H9 (cell line): Measurements from ENCODE around the gene UCHL1. TPM values are rescaled to one million over a fixed set of nuclear protein-coding genes. Genes with fewer than 3 reads are reported as not detected.

Experiments
- DNase-seq: peaks from one replicate; pipeline ENCODE4 v3.0.0-alpha.2; 2017
- H2AFZ ChIP-seq: one replicate; pipeline ENCODE4 v1.6.1; 2013; ENCODE audit warnings: mild to moderate bottlenecking, low read length, control low read depth, moderate library complexity
- H2AK5ac ChIP-seq: 2 replicates; pipeline ENCODE4 v1.6.1; 2013; ENCODE audit warnings: low read length, control low read depth, mixed read lengths; ENCODE audit not compliant: insufficient read length
- H2BK120ac ChIP-seq: one replicate; pipeline ENCODE4 v1.6.1; 2013; ENCODE audit warnings: low read depth, mild to moderate bottlenecking, low read length, control low read depth, inconsistent platforms; ENCODE audit not compliant: poor library complexity, severe bottlenecking
- H2BK12ac ChIP-seq: 2 replicates; pipeline ENCODE4 v1.6.1; 2013; ENCODE audit warnings: low read length, control low read depth, mixed read lengths, low read depth; ENCODE audit not compliant: insufficient read length
- H2BK15ac ChIP-seq: 2 replicates; pipeline ENCODE4 v1.6.1; 2013; ENCODE audit warnings: low read depth, low read length, control low read depth
- H2BK20ac ChIP-seq: one replicate; pipeline ENCODE4 v1.6.1; 2013; ENCODE audit warnings: low read depth, mild to moderate bottlenecking, low read length, control low read depth, inconsistent platforms; ENCODE audit not compliant: poor library complexity, severe bottlenecking
- H2BK5ac ChIP-seq: 2 replicates; pipeline ENCODE4 v1.6.1; 2013; ENCODE audit warnings: low read length, control low read depth, mixed read lengths; ENCODE audit not compliant: insufficient read length
- H3K14ac ChIP-seq: 2 replicates; pipeline ENCODE4 v1.6.1; 2013; ENCODE audit warnings: low read length, control low read depth; ENCODE audit not compliant: insufficient read depth
- H3K18ac ChIP-seq: 2 replicates; pipeline ENCODE4 v1.6.1; 2013; ENCODE audit warnings: low read depth, mild to moderate bottlenecking, mixed read lengths, low read length, control low read depth; ENCODE audit not compliant: insufficient read length
- H3K23ac ChIP-seq: 2 replicates; pipeline ENCODE4 v1.6.1; 2013; ENCODE audit warnings: low read length, control low read depth, mixed read lengths, low read depth; ENCODE audit not compliant: insufficient read length
- H3K23me2 ChIP-seq: 2 replicates; pipeline ENCODE4 v1.6.1; 2013; ENCODE audit warnings: low read depth, mild to moderate bottlenecking, mixed read lengths, low read length, control low read depth; ENCODE audit not compliant: insufficient read length, poor library complexity, severe bottlenecking
- H3K27ac ChIP-seq: 2 replicates; pipeline ENCODE4 v1.5.1; 2013; ENCODE audit warnings: low read length, control low read depth, mixed read lengths, low read depth; ENCODE audit not compliant: insufficient read length
- H3K27me3 ChIP-seq: 2 replicates; pipeline ENCODE4 v1.6.1; 2013; ENCODE audit warnings: low read length, control low read depth, inconsistent platforms; ENCODE audit not compliant: insufficient read depth
- H3K4ac ChIP-seq: 2 replicates; pipeline ENCODE4 v1.6.1; 2013; ENCODE audit warnings: low read depth, mild to moderate bottlenecking, control low read depth, inconsistent platforms, low read length, moderate library complexity
- H3K4me1 ChIP-seq: 2 replicates; pipeline ENCODE4 v1.6.1; 2013; ENCODE audit warnings: low read length, control low read depth, inconsistent platforms; ENCODE audit not compliant: insufficient read depth
- H3K4me2 ChIP-seq: 2 replicates; pipeline ENCODE4 v1.6.1; 2013; ENCODE audit warnings: low read length, control low read depth, mixed read lengths; ENCODE audit not compliant: insufficient read length, insufficient read depth
- H3K56ac ChIP-seq: 2 replicates; pipeline ENCODE4 v1.6.1; 2013; ENCODE audit warnings: low read depth, mild to moderate bottlenecking, mixed read lengths, low read length, control low read depth; ENCODE audit not compliant: insufficient read length
- H3K79me1 ChIP-seq: 2 replicates; pipeline ENCODE4 v1.6.1; 2013; ENCODE audit warnings: low read depth, mild to moderate bottlenecking, moderate library complexity, low read length, control low read depth, inconsistent platforms; ENCODE audit not compliant: insufficient read depth, poor library complexity, severe bottlenecking
- H3K79me2 ChIP-seq: 2 replicates; pipeline ENCODE4 v1.6.1; 2013; ENCODE audit warnings: low read length, control low read depth, inconsistent platforms; ENCODE audit not compliant: insufficient read depth
- H3K9ac ChIP-seq: 2 replicates; pipeline ENCODE4 v1.6.1; 2013; ENCODE audit warnings: low read length, control low read depth, mixed read lengths; ENCODE audit not compliant: insufficient read length; ENCODE audit errors: extremely low read depth
- H3K9me3 ChIP-seq: one replicate; pipeline ENCODE4 v1.6.1; 2013; ENCODE audit warnings: low read depth, low read length, inconsistent platforms; ENCODE audit not compliant: control insufficient read depth
- H3T11ph ChIP-seq: one replicate; pipeline ENCODE4 v1.6.1; 2013; ENCODE audit warnings: mild to moderate bottlenecking, low read length, control low read depth, inconsistent platforms
- H4K20me1 ChIP-seq: one replicate; pipeline ENCODE4 v1.6.1; 2013; ENCODE audit not compliant: control insufficient read depth, insufficient read length, insufficient read depth
- H4K5ac ChIP-seq: 2 replicates; pipeline ENCODE4 v1.6.1; 2013; ENCODE audit warnings: low read depth, mild to moderate bottlenecking, mixed read lengths, low read length, control low read depth; ENCODE audit not compliant: insufficient read length
- H4K8ac ChIP-seq: replicated peaks from 2 replicates; pipeline ENCODE4 v1.6.1; 2013; ENCODE audit warnings: low read length, control low read depth, mixed read lengths, low read depth; ENCODE audit not compliant: insufficient read length
- H4K91ac ChIP-seq: 2 replicates; pipeline ENCODE4 v1.6.1; 2013; ENCODE audit warnings: low read depth, mild to moderate bottlenecking, moderate library complexity, mixed read lengths, low read length, control low read depth; ENCODE audit not compliant: insufficient read length
- H3K27ac Mint-ChIP-seq, 3 experiments: 2 replicates in 2 of 3; 3 replicates in 1 of 3; pipeline ENCODE4 v1.8.0; 2020 to 2021; ENCODE audit warnings: mixed read lengths in 3 of 3, mild to moderate bottlenecking in 1 of 3, moderate library complexity in 1 of 3
- H3K27me3 Mint-ChIP-seq: 2 replicates; pipeline ENCODE4 v1.8.0; 2021; ENCODE audit warnings: low read depth, mild to moderate bottlenecking, moderate library complexity, mixed read lengths
- H3K36me3 Mint-ChIP-seq, 3 experiments: 2 replicates in 2 of 3; 3 replicates in 1 of 3; pipeline ENCODE4 v1.8.0; 2020 to 2021; ENCODE audit warnings: low read depth in 3 of 3, mixed read lengths in 3 of 3; ENCODE audit not compliant: insufficient read depth in 1 of 3
- H3K4me1 Mint-ChIP-seq, 2 experiments: 2 replicates each; pipeline ENCODE4 v1.8.0; 2020; ENCODE audit warnings: mixed read lengths in 2 of 2
- H3K4me3 Mint-ChIP-seq, 2 experiments: 2 replicates in 1 of 2; 3 replicates in 1 of 2; pipeline ENCODE4 v1.8.0; 2020 to 2021; ENCODE audit warnings: mild to moderate bottlenecking in 2 of 2, mixed read lengths in 2 of 2, moderate library complexity in 1 of 2
- H3K9me3 Mint-ChIP-seq, 2 experiments: 2 replicates in 1 of 2; 3 replicates in 1 of 2; pipeline ENCODE4 v1.8.0; 2020; ENCODE audit warnings: mild to moderate bottlenecking in 2 of 2, mixed read lengths in 2 of 2, moderate library complexity in 1 of 2
- WGBS: extraction: QIAGEN DNeasy Blood & Tissue Kit; methylation state at CpG from one replicate; pipeline ENCODE4 v1.1.7; 2013; ENCODE audit warnings: missing lambda C conversion rate, low lambda C conversion rate, mixed read lengths; ENCODE audit not compliant: insufficient read length; ENCODE audit errors: extremely low coverage; 5-methylcytosine and 5-hydroxymethylcytosine counted together
- total RNA-seq: library from RNA; stranded (reverse); gene quantifications from 2 replicates; pipeline ENCODE4 v1.2.1, GENCODE V29; 2021
- TF ChIP-seq, protein P1 (sequence below): fragments of 200-600 bp; sonication (generic); conservative IDR thresholded peaks from 3 replicates; pipeline ENCODE4 v1.8.0; 2021; ENCODE audit warnings: antibody characterized with exemption, mild to moderate bottlenecking

Gene UCHL1
- total RNA-seq, 1 experiment from 2014 or later: 513 TPM

DNA sequence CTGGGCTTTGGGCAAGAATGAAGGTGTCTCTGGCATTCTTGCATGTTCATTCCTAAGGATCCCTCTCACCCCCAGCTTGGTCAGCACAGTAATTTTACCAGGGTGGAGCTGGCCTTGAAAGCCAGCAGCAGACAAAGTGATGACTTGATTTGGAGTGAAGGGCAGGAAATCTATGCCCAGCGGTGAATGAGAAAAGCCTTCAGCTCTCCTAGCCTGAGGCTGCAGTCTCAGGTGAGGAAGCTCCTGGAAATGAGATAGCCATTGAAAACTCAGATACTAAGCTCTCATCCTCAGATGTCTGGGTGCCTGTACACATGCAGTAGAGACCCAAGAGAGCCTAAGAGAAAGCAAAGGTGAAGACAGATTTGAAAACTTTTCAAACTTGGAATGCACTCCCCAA is 10.7 kb upstream of the UCHL1 start:
- no peak overlapping the region for H4K8ac ChIP-seq
- TF ChIP-seq, protein P1, sequence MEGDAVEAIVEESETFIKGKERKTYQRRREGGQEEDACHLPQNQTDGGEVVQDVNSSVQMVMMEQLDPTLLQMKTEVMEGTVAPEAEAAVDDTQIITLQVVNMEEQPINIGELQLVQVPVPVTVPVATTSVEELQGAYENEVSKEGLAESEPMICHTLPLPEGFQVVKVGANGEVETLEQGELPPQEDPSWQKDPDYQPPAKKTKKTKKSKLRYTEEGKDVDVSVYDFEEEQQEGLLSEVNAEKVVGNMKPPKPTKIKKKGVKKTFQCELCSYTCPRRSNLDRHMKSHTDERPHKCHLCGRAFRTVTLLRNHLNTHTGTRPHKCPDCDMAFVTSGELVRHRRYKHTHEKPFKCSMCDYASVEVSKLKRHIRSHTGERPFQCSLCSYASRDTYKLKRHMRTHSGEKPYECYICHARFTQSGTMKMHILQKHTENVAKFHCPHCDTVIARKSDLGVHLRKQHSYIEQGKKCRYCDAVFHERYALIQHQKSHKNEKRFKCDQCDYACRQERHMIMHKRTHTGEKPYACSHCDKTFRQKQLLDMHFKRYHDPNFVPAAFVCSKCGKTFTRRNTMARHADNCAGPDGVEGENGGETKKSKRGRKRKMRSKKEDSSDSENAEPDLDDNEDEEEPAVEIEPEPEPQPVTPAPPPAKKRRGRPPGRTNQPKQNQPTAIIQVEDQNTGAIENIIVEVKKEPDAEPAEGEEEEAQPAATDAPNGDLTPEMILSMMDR: no peak
- no peak overlapping the region for H3K18ac ChIP-seq
- H4K5ac ChIP-seq: no peak overlapping the region
- Mint-ChIP-seq H3K4me3 (no peak overlapping the region), H3K27me3 (peaks cover 2% of the 10 kb centered on the region; the same call in 1 of the 2 replicates), H3K9me3 (no peaks in the 10 kb centered on the region), H3K36me3 (no peaks in the 10 kb centered on the region), H3K4me1 (peaks cover 0 to 5% of the 10 kb centered on the region in 2 experiments; a peak in 1 of 4 replicates), H3K27ac (no peak overlapping the region)
- no peak overlapping the region for H2BK12ac ChIP-seq
- no peak overlapping the region for H2BK120ac ChIP-seq
- H3K79me2 ChIP-seq: no peaks in the 10 kb centered on the region
- H3T11ph ChIP-seq: no peak overlapping the region
- H2BK20ac ChIP-seq: no peak overlapping the region
- H2BK15ac ChIP-seq: no peak overlapping the region
- H2AK5ac ChIP-seq: no peak overlapping the region
- H3K23ac ChIP-seq: no peak overlapping the region
- no peaks in the 10 kb centered on the region for H3K9me3 ChIP-seq
- no peak overlapping the region for H2AFZ ChIP-seq
- no peaks in the 10 kb centered on the region for H3K27me3 ChIP-seq
- no peak for DNase-seq
- no peak overlapping the region for H3K4me2 ChIP-seq
- no peak overlapping the region; the same call in 1 of the 2 replicates for H3K14ac ChIP-seq
- H3K4ac ChIP-seq: no peak overlapping the region
- H3K56ac ChIP-seq: no peak overlapping the region
- H4K91ac ChIP-seq: no peak overlapping the region
- no peaks in the 10 kb centered on the region for H3K23me2 ChIP-seq
- no peak overlapping the region for H3K9ac ChIP-seq
- H3K27ac ChIP-seq: no peak overlapping the region
- no peak overlapping the region for H2BK5ac ChIP-seq
- H3K79me1 ChIP-seq: no peaks in the 10 kb centered on the region
- no peaks in the 10 kb centered on the region for H4K20me1 ChIP-seq
- no CpG with 5 or more reads among the region's 1 CpG for WGBS
- no peaks in the 10 kb centered on the region for H3K4me1 ChIP-seq
